GM12878 (cell line): ENCODE measurements around the gene STXBP2. TPM values are rescaled to one million over a fixed set of nuclear protein-coding genes. Genes with fewer than 3 reads are reported as not detected.

Experiments
- BCL3 ChIP-seq: IDR thresholded peaks from 2 replicates; pipeline ENCODE4 v1.6.1; 2011; ENCODE audit warnings: borderline replicate concordance, low read depth, mild to moderate bottlenecking, moderate library complexity, low read length; ENCODE audit not compliant: insufficient read depth, poor library complexity, severe bottlenecking
- MYB ChIP-seq: fragments of 150-350 bp; IDR thresholded peaks from 2 replicates; pipeline ENCODE4 v1.6.1; 2014; ENCODE audit warnings: mild to moderate bottlenecking, low read depth, low read length, borderline replicate concordance
- NBN ChIP-seq: fragments of 450-650 bp; IDR thresholded peaks from 2 replicates; pipeline ENCODE4 v1.6.1; 2016
- NFYA ChIP-seq: IDR thresholded peaks from 2 replicates; pipeline ENCODE4 v1.6.1; 2011; ENCODE audit warnings: low read depth, mild to moderate bottlenecking, low read length, improper control_type of control experiment, borderline replicate concordance
- NFYB ChIP-seq: IDR thresholded peaks from 2 replicates; pipeline ENCODE4 v1.6.1; 2011; ENCODE audit warnings: low read depth, mild to moderate bottlenecking, low read length, improper control_type of control experiment, moderate library complexity; ENCODE audit not compliant: insufficient read depth
- RAD21 ChIP-seq: IDR thresholded peaks from 2 replicates; pipeline ENCODE4 v1.6.1; 2011; ENCODE audit warnings: mild to moderate bottlenecking, low read depth, low read length, moderate library complexity; ENCODE audit not compliant: insufficient read depth
- RCOR1 ChIP-seq: conservative IDR thresholded peaks from 2 replicates; pipeline ENCODE4 v1.6.1; 2012; ENCODE audit warnings: low read depth, low read length, improper control_type of control experiment
- SMAD5 ChIP-seq: IDR thresholded peaks from 2 replicates; pipeline ENCODE4 v1.6.1; 2016; ENCODE audit warnings: antibody characterized with exemption, low read depth
- SPI1 ChIP-seq: IDR thresholded peaks from 2 replicates; pipeline ENCODE4 v1.6.1; 2011; ENCODE audit warnings: low read depth, mild to moderate bottlenecking, low read length, moderate library complexity, borderline replicate concordance; ENCODE audit not compliant: insufficient read depth
- TARDBP ChIP-seq: IDR thresholded peaks from 2 replicates; pipeline ENCODE4 v1.6.1; 2016; ENCODE audit warnings: borderline replicate concordance
- ZNF207 ChIP-seq: fragments of 450-650 bp; IDR thresholded peaks from 2 replicates; pipeline ENCODE4 v1.6.1; 2014; ENCODE audit warnings: antibody characterized with exemption, mild to moderate bottlenecking, borderline replicate concordance
- ZNF687 ChIP-seq: fragments of 450-650 bp; IDR thresholded peaks from 2 replicates; pipeline ENCODE4 v1.6.1; 2017; ENCODE audit warnings: mild to moderate bottlenecking, moderate library complexity
- polyA plus RNA-seq, 11 experiments: library from polyadenylated mRNA; depleted of rRNA in 4 of 11; unstranded in 6 of 11; stranded (reverse) in 5 of 11; fragments of >200 nt; fragmentation: Nextera tagmentation in 4 of 11; fragmentation: Illumina TruSeq in 1 of 11; extraction: Ambion mirVana in 4 of 11; extraction: Trizol in 1 of 11; gene quantifications; 1 replicate in 1 of 11; 2 replicates in 10 of 11; pipeline versions ENCODE4 v1.2.1 to v1.2.3, GENCODE V29; 2011 to 2016; ENCODE audit warnings: inconsistent platforms in 2 of 11, missing spikeins in 2 of 11, low read depth in 1 of 11
- total RNA-seq, 4 experiments: library from RNA; depleted of rRNA in 3 of 4; stranded (reverse); fragments of >200 nt in 3 of 4; fragmentation: Illumina TruSeq in 1 of 4; extraction: Trizol in 1 of 4; gene quantifications; 2 replicates each; pipeline versions ENCODE4 v1.2.1 to v1.2.3, GENCODE V29; 2013 to 2021
- TF ChIP-seq, protein P1 (sequence below): fragments of 450-650 bp; IDR thresholded peaks from 2 replicates; pipeline ENCODE4 v1.6.1; 2017; ENCODE audit warnings: borderline replicate concordance
- TF ChIP-seq, protein P2 (sequence below): fragments of 450-650 bp; IDR thresholded peaks from 2 replicates; pipeline ENCODE4 v1.6.1; 2014; ENCODE audit warnings: mild to moderate bottlenecking
- TF ChIP-seq, protein P3 (sequence below): fragments of 450-650 bp; IDR thresholded peaks from 2 replicates; pipeline ENCODE4 v1.6.1; 2017; ENCODE audit warnings: antibody characterized with exemption, mild to moderate bottlenecking, moderate library complexity
- TF ChIP-seq, protein P4 (sequence below), 3 experiments: IDR thresholded peaks in 2 of 3; conservative IDR thresholded peaks in 1 of 3; 2 replicates each; pipeline ENCODE4 v1.5.1; 2011; ENCODE audit warnings: low read depth in 3 of 3, low read length in 3 of 3, mild to moderate bottlenecking in 3 of 3, control low read depth in 2 of 3, moderate library complexity in 2 of 3, inconsistent platforms in 1 of 3, mixed read lengths in 1 of 3; ENCODE audit not compliant: control insufficient read depth in 2 of 3, insufficient read depth in 1 of 3; ENCODE audit errors: extremely low read depth in 1 of 3

STXBP2 gene
- total and polyA plus RNA-seq, 10 of the 15 experiments (the other 5 are each of a cell fraction or from before 2014, with no cell fraction given), result 2.6 to 111 (median 61.4) TPM

- TF ChIP-seq, protein P1, sequence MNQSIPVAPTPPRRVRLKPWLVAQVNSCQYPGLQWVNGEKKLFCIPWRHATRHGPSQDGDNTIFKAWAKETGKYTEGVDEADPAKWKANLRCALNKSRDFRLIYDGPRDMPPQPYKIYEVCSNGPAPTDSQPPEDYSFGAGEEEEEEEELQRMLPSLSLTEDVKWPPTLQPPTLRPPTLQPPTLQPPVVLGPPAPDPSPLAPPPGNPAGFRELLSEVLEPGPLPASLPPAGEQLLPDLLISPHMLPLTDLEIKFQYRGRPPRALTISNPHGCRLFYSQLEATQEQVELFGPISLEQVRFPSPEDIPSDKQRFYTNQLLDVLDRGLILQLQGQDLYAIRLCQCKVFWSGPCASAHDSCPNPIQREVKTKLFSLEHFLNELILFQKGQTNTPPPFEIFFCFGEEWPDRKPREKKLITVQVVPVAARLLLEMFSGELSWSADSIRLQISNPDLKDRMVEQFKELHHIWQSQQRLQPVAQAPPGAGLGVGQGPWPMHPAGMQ, result no peak
- no peak for TF ChIP-seq ZNF687
- TF ChIP-seq MYB, result no peak
- TF ChIP-seq SPI1, result no peak
- 0 out of 2 replicates have a peak, but pooled peaks have one; percentile 22 for TF ChIP-seq TARDBP
- TF ChIP-seq, protein P2, sequence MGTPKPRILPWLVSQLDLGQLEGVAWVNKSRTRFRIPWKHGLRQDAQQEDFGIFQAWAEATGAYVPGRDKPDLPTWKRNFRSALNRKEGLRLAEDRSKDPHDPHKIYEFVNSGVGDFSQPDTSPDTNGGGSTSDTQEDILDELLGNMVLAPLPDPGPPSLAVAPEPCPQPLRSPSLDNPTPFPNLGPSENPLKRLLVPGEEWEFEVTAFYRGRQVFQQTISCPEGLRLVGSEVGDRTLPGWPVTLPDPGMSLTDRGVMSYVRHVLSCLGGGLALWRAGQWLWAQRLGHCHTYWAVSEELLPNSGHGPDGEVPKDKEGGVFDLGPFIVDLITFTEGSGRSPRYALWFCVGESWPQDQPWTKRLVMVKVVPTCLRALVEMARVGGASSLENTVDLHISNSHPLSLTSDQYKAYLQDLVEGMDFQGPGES, result no peak
- no peak for TF ChIP-seq RAD21
- TF ChIP-seq, protein P3, sequence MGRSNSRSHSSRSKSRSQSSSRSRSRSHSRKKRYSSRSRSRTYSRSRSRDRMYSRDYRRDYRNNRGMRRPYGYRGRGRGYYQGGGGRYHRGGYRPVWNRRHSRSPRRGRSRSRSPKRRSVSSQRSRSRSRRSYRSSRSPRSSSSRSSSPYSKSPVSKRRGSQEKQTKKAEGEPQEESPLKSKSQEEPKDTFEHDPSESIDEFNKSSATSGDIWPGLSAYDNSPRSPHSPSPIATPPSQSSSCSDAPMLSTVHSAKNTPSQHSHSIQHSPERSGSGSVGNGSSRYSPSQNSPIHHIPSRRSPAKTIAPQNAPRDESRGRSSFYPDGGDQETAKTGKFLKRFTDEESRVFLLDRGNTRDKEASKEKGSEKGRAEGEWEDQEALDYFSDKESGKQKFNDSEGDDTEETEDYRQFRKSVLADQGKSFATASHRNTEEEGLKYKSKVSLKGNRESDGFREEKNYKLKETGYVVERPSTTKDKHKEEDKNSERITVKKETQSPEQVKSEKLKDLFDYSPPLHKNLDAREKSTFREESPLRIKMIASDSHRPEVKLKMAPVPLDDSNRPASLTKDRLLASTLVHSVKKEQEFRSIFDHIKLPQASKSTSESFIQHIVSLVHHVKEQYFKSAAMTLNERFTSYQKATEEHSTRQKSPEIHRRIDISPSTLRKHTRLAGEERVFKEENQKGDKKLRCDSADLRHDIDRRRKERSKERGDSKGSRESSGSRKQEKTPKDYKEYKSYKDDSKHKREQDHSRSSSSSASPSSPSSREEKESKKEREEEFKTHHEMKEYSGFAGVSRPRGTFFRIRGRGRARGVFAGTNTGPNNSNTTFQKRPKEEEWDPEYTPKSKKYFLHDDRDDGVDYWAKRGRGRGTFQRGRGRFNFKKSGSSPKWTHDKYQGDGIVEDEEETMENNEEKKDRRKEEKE, result no peak
- TF ChIP-seq RCOR1, result no peak
- TF ChIP-seq NFYB, result no peak
- no peak for TF ChIP-seq NBN
- TF ChIP-seq, protein P4, sequence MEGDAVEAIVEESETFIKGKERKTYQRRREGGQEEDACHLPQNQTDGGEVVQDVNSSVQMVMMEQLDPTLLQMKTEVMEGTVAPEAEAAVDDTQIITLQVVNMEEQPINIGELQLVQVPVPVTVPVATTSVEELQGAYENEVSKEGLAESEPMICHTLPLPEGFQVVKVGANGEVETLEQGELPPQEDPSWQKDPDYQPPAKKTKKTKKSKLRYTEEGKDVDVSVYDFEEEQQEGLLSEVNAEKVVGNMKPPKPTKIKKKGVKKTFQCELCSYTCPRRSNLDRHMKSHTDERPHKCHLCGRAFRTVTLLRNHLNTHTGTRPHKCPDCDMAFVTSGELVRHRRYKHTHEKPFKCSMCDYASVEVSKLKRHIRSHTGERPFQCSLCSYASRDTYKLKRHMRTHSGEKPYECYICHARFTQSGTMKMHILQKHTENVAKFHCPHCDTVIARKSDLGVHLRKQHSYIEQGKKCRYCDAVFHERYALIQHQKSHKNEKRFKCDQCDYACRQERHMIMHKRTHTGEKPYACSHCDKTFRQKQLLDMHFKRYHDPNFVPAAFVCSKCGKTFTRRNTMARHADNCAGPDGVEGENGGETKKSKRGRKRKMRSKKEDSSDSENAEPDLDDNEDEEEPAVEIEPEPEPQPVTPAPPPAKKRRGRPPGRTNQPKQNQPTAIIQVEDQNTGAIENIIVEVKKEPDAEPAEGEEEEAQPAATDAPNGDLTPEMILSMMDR (IDR thresholded peaks at IDR 0.05 in 2 of 3, conservative IDR thresholded peaks at IDR 0.05 in 1 of 3; ENCODE audit: control insufficient read depth in 2 of 3, extremely low read depth in 1 of 3, insufficient read depth in 1 of 3, low read depth in 3 of 3, low read length in 3 of 3), result no peak
- TF ChIP-seq SMAD5, result no peak
- TF ChIP-seq BCL3, result peak; percentile 78
- no peak for TF ChIP-seq ZNF207
- TF ChIP-seq NFYA, result no peak
These were observed 3.0 kb downstream of the STXBP2 start (continued) for GRCh38 chr19:7639863-7640348.
